GM18951 (cell line): ENCODE data around the gene OLR1.

Experiments
- POLR2A ChIP-seq: IDR thresholded peaks from 4 replicates; pipeline ENCODE4 v1.6.1; 2011; ENCODE audit warnings: mild to moderate bottlenecking; ENCODE audit not compliant: insufficient read length, insufficient read depth; ENCODE audit errors: extremely low read depth
- in situ Hi-C: fragments of 300-500 bp; cut with MboI; formaldehyde crosslinking; loops from one replicate; pipeline ENCODE4 v1.12.0; 2022; ENCODE audit warnings: low sequenced_read_pairs, mixed read lengths, inconsistent platforms; ENCODE audit not compliant: unreplicated experiment

OLR1 gene

DNA sequence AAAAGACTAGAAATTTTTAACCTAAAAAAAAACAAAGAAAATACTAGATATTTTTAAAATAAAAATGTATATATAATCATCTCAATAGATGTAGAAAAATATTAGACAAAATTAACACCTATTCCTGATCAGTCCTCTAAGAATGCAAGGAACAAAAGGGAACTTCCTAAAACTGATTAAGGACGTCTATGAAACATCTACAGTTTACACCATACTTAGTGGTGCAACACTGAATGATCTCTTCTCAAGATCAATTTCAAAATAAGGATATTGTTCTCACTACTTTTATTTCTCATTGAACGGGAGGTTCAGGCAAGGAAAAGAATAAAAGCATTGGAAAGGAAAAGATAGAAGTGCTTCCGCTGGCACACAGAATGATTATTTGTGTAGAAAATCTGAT is 16.0 kb downstream of the OLR1 start:
- in situ Hi-C loops: no loop called here
- TF ChIP-seq POLR2A: no peak

DNA sequence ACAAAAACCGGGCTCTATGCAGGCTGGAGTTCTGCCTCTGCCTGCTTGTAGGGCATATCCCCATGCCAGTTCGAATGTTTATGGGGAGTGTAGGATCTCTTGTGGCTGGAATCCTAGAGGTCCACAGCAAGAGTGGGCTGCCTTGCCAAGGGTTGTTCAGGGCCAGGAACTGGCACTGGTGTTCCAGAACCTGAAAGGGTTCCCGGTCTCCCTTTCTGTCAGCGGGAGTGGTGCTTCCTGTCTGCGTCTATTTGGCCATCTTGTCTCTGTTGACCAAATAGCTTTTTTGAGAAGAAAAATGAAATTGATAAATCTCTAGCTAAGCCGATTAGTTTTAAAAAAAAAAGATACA is 17.8 kb downstream of the OLR1 start:
- in situ Hi-C loops: no loop called here
- TF ChIP-seq POLR2A: no peak

DNA sequence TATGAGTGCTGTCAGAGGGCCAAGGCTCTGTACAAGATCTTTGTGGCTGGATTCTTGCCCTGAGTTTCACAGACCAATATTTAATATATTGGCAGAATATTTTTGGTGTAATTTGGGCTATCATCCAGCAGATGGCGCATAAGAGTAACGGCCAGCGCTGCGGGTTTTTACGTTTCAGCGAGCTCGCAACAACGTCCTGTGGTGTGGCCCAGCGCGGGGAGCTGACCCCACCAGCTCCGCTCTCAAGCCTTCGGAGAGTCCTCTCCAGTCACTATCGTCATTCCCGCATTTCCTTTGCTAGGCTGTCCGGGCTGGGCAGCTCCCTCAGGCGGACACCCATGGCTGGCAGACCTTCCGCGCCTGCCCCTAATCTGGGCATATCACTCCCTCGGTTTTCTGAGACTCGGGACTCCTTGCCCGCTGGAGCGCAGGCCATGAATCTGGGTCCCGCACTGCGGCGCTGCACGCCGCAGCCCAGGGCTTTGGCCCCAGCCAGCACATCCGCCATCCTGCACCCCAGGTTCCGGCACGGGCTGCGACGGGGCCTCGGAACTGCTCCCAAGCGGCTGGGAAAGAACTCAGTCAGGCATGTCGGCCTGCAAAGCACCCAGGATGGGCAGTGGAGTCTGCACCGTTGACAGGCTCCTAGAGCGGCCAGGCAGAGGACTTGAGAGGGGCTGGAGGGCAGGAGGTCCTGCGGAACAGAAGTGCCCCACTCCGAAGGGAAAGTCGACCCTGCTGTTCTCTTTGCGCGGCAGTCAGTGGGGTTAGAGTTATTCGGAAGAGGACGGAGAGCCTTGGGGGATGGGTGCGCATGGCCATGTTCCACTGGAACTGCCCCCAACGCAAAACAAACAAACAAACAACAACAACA is 18.4 kb downstream of the OLR1 start:
- in situ Hi-C loops: no loop called here

DNA sequence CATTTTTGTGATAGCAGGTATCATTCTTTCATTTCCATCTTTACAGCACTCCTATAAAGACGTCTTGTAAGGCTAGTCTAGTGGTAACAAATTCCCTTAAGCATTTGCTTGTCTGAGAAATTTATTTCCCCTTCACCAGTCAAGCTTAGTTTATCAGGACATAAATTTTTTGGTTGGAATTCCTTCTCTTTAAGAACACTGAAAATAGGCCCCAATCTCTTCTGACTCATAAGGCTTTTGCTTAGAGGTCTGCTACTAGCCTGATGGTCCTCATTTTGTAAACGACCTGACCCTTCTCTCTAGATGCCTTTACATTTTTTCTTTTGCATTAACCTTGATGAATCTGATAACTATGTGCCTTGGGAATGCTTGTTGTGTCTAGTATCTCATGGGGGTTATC is 20.3 kb downstream of the OLR1 start:
- TF ChIP-seq POLR2A: no peak
- in situ Hi-C loops: no loop called here

More for the DNA sequence above, 18.4 kb downstream of the OLR1 start:
- TF ChIP-seq POLR2A: no peak

DNA sequence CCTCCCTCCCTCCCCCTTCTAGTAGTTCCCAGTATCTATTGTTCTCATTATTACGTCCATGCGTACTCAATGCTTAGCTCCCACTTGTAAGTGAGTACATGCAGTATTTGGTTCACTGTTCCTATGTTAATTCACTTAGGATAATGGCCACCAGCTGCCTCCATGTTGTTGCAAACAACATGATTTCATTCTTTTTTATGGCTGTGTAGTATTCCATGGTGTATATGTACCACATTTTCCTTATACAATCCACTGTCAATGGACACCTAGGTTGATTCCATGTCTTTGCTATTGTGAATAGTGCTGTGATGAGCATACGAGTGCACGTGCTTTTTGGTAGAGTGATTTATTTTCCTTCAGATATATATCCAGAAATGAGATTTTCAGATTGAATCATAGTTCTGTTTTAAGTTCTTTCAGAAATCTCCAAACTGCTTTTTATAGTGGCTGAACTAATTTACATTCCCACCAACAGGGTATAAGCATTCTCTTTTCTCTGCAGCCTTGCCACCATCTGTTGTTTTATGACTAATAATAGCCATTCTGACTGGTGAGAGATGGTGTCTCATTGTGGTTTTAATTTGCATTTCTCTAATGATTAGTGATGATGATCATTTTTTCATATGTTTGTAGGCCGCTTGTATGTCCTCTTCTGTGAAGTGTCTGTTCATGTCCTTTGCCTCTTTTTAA is 24.1 kb downstream of the OLR1 start:
- in situ Hi-C loops: loop anchor here (10.0 to 25.0 kb wide), 3 partner anchors 123 to 511 kb away; no protein-coding TSS in a partner anchor
- no peak for TF ChIP-seq POLR2A

DNA sequence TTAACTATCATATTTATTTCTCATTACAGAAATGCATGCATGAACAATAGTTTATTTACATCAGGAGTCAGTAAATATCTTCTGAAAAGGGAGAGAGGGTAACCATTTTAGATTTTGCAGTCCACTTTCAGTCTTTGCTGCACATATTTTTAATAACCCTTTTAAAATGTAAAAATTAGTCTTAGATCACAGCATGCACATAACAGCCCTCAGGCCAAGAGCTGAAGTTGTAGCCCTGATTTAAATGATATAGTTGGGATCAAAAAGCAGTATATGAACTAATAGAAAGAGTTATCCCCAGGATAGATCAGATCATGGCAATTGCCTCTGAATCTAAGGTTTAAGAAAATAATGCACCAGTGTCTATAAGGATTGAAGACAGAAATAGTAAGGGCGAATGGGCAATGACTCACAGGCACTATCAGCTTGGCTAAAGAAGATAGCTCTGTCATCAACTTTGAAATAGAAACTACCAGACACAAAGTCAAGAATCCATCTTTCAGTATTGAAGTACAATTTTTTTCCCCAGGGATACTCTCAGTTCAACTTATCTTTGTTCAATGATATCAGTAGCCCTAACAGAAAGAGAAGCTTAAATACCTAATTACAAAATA is 28.8 kb downstream of the OLR1 start:
- no peak for TF ChIP-seq POLR2A
- in situ Hi-C loops: loop anchor here (10.0 to 25.0 kb wide), 3 partner anchors 118 to 506 kb away; no protein-coding TSS in a partner anchor

DNA sequence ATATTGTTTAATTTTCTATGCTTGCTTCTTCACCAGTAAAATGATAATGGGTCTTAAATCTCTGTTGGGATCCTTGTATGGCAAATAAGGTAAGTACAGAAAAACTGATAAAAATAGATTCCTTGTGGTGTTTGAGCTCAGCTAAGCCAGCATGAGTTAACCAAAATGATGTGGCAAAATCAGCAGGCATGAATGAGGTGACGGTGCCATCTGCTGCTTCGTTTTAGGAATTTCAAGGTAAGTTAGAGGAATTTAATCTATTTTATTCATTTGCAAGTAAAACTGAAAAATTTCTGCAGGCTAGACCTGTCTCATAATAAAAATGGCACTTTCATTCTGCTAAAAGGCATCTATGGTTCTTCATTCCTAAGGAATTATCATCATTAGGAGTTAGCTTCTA is 31.9 kb downstream of the OLR1 start:
- TF ChIP-seq POLR2A: no peak
- in situ Hi-C loops: loop anchor here (10.0 to 25.0 kb wide), 3 partner anchors 115 to 503 kb away; no protein-coding TSS in a partner anchor

DNA sequence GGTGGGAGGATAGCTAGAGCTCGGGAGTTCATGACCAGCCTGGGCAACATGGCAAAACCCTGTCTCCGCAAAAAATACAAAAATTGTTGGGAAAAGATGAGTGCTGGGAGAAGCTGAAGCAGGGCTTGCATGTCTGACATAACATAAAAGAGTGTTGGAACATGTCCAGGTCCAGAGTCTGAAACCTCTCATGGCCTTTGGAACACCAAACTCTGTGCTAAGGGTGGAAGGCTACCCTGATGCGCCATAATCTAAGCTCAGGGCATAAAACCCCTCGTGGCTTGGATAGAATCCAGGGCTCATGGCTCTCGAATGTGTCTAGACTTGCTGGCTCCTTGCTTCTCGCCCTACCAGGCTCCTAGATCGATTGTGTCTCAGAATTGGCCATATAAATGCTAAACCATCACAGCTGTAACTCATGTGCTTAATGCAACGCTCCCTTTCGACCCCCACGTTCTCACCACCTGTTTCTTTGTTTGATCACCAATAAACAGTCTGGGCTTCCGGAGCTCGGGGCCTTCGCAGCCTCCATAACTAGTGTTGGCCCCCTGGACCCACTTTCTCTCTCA is 35.2 kb downstream of the OLR1 start:
- no peak for TF ChIP-seq POLR2A
- in situ Hi-C loops: loop anchor here (25.0 kb wide), 2 partner anchors 324 to 499 kb away; no protein-coding TSS in a partner anchor

DNA sequence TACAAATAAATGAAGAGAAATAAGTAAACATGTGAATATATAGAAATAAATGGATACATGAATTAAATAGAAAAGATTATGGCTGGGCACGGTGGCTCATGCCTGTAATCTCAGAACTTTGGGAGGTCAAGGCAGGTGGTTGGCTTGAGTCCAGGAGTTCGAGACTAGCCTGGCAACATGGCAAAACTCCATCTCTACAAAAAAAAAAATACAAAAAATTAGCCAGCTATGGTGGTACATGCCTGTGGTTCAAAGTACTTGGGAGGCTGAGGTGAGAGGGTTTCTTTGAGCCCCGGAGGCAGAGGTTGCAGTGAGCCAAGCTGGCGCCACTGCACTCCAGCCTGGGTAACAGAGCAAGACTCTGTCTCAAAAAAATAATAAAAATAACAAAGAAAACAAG is 36.8 kb downstream of the OLR1 start:
- in situ Hi-C loops: loop anchor here (25.0 kb wide), 2 partner anchors 323 to 498 kb away; no protein-coding TSS in a partner anchor
- TF ChIP-seq POLR2A: no peak

DNA sequence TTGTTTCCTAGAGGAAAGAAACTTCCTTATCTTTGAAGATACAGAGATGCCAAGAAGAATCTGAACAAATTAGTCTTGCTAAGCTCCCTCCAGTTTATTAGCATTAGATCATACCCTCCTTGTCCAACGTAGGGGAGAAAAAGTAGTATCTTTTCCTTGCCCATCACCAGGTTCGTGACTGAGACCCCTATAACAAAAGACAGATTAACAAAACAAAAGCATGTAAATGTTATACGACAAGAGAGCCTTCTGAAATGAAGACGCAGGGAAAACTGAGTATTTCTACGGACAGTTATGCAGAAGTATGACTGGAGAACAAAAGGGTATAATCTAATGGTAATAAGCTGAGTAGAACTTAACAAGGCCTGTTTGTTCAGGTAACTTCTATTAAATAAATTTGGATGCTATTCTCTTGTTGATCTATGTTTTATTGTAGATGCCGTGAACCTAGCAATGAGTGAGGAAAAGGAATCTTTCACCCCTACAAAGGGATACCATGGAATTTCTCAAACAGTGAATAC is 39.0 kb downstream of the OLR1 start:
- TF ChIP-seq POLR2A: no peak
- in situ Hi-C loops: loop anchor here (25.0 kb wide), 2 partner anchors 321 to 496 kb away; no protein-coding TSS in a partner anchor

DNA sequence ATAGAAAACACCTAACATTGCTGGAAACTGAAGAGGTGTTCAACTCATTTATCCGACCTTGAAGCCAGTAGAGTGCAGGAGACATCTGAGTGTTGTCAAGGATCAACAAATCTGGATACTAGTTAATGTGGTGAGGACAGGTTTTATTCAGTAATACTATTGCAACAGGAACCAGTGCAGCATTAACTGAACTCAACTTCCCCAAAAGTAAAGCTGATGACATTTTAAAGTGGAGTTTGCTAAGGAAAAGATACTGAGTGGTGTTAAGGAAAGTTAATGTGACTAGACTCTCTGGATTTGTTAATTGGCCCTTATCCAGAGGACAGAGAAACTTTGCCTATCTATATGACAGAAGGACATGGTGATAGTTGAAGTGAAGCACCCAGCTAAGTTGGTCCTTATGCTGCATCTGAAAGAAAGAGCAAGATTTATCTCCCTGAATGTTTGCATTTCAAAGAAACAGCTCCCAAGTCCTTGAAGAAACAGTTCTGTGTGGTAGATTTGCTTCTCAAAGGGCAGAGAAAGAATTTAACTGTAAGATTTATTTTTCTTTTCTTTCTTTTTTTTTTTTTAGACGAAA is 40.7 kb downstream of the OLR1 start:
- in situ Hi-C loops: loop anchor here (25.0 kb wide), 2 partner anchors 319 to 494 kb away; no protein-coding TSS in a partner anchor

DNA sequence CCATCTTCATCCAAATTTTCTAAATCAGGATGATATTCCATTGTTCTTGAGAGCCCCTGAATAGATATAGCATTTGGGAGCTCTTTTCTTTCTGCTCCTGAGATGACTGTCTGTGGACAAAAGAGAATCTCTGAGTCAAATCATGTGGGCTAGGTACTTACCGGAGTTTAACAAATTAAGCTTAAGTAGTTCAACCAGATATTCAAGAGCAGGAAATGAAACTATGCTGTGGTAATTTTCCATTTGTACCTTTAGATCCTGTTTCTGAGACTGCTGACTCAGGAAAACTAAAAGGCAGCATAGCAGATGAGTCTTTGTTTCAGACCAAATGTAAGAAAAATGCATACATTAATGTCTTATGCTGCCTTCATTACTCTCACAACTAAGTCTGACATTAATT is 41.9 kb downstream of the OLR1 start, which contains the start of gene CLEC7A:
Gene CLEC7A (minus strand): TSS at position 158 of the 400 bp plus-strand sequence. CDS start 117 bp downstream, at position 41.
- no peak for TF ChIP-seq POLR2A
- in situ Hi-C loops: loop anchor here (25.0 kb wide), 2 partner anchors 318 to 493 kb away; no protein-coding TSS in a partner anchor

More for the DNA sequence above, 40.7 kb downstream of the OLR1 start:
- no peak for TF ChIP-seq POLR2A

DNA sequence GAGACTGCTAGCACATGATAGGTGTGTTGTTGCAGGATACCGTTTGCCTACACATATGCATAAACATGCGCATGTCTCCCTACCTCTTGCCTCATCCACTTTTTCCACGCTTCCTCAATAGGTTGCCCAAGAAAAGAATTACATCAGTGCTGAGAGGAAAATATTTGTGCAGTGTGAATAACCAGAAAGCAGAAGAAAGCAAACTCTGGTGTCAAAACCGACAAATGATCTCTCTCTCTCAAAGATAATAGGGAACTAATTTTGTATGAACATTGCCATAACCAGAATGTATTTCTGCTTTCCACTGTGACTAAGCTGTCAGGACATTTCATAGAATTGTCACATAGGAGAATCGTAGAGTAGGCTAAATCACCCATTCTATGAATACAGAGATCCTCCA is 43.2 kb downstream of the OLR1 start:
- in situ Hi-C loops: loop anchor here (25.0 kb wide), 2 partner anchors 316 to 491 kb away; no protein-coding TSS in a partner anchor
- no peak for TF ChIP-seq POLR2A
